Measurements from ENCODE around the gene NRL. TPM values are rescaled to one million over a fixed set of nuclear protein-coding genes. Genes with fewer than 3 reads are reported as not detected.

NRL gene
- total RNA-seq, 1 donor from 2014 or later: 2.7 TPM

- intact Hi-C loops (cut with micrococcal nuclease): no loop called here
- Mint-ChIP-seq H3K36me3 (ENCODE audit: low read depth) (no peaks in the 10 kb centered on the region), H3K9me3 (no peaks in the 10 kb centered on the region), H3K4me1 (ENCODE audit: low read depth) (peaks cover 26% of the 10 kb centered on the region), H3K27me3 (ENCODE audit: insufficient read depth) (peaks cover 11% of the 10 kb centered on the region), H3K27ac (no peak overlapping the region), H3K4me3 (no peak overlapping the region)
- no peak for DNase-seq (ENCODE audit: low spot score)
Measured at GRCh38 chr14:24078146-24078545, 36.6 kb downstream of the NRL start.

- Mint-ChIP-seq H3K4me1 (ENCODE audit: low read depth) (peaks cover 23% of the 10 kb centered on the region), H3K4me3 (no peak overlapping the region), H3K36me3 (ENCODE audit: low read depth) (no peaks in the 10 kb centered on the region), H3K27me3 (ENCODE audit: insufficient read depth) (peaks cover 7% of the 10 kb centered on the region), H3K27ac (no peak overlapping the region), H3K9me3 (no peaks in the 10 kb centered on the region)
- intact Hi-C loops (cut with micrococcal nuclease): no loop called here
- no peak for DNase-seq (ENCODE audit: low spot score)
Measured at GRCh38 chr14:24077086-24077485, 37.7 kb downstream of the NRL start.

GRCh38 chr14:24076302-24076601 is 38.5 kb downstream of the NRL start:
- peaks cover 4% of the 10 kb centered on the region for H3K27me3 Mint-ChIP-seq (ENCODE audit: insufficient read depth)
- H3K27ac Mint-ChIP-seq: no peak overlapping the region
- DNase-seq (ENCODE audit: low spot score): no peak
- intact Hi-C loops (cut with micrococcal nuclease): no loop called here
- H3K4me3 Mint-ChIP-seq: no peak overlapping the region
- H3K36me3 Mint-ChIP-seq (ENCODE audit: low read depth): no peaks in the 10 kb centered on the region
- H3K9me3 Mint-ChIP-seq: no peaks in the 10 kb centered on the region
- peaks cover 19% of the 10 kb centered on the region for H3K4me1 Mint-ChIP-seq (ENCODE audit: low read depth)

- intact Hi-C loops (cut with micrococcal nuclease): no loop called here
- Mint-ChIP-seq H3K9me3 (no peaks in the 10 kb centered on the region), H3K4me1 (ENCODE audit: low read depth) (peaks cover 22% of the 10 kb centered on the region), H3K4me3 (no peak overlapping the region), H3K27ac (no peak overlapping the region), H3K36me3 (ENCODE audit: low read depth) (no peaks in the 10 kb centered on the region), H3K27me3 (ENCODE audit: insufficient read depth) (peaks cover 4% of the 10 kb centered on the region)
- no peak for DNase-seq (ENCODE audit: low spot score)
Measured at GRCh38 chr14:24075485-24076301, 39.1 kb downstream of the NRL start.

GRCh38 chr14:24074625-24075484 is 39.9 kb downstream of the NRL start:
- Mint-ChIP-seq H3K4me1 (ENCODE audit: low read depth) (peaks cover 21% of the 10 kb centered on the region), H3K36me3 (ENCODE audit: low read depth) (no peaks in the 10 kb centered on the region), H3K27ac (no peak overlapping the region), H3K4me3 (no peak overlapping the region), H3K27me3 (ENCODE audit: insufficient read depth) (peaks cover 8% of the 10 kb centered on the region), H3K9me3 (no peaks in the 10 kb centered on the region)
- no peak for DNase-seq (ENCODE audit: low spot score)
- intact Hi-C loops (cut with micrococcal nuclease): no loop called here

GRCh38 chr14:24072881-24073877 is 41.6 kb downstream of the NRL start:
- H3K4me1 Mint-ChIP-seq (ENCODE audit: low read depth): peaks cover 21% of the 10 kb centered on the region
- no peak for DNase-seq (ENCODE audit: low spot score)
- peaks cover 8% of the 10 kb centered on the region for H3K27me3 Mint-ChIP-seq (ENCODE audit: insufficient read depth)
- no peak overlapping the region for H3K27ac Mint-ChIP-seq
- no peaks in the 10 kb centered on the region for H3K36me3 Mint-ChIP-seq (ENCODE audit: low read depth)
- no peaks in the 10 kb centered on the region for H3K9me3 Mint-ChIP-seq
- intact Hi-C loops (cut with micrococcal nuclease): no loop called here
- no peak overlapping the region for H3K4me3 Mint-ChIP-seq

GRCh38 chr14:24072436-24072835 is 42.3 kb downstream of the NRL start:
- Mint-ChIP-seq H3K9me3 (no peaks in the 10 kb centered on the region), H3K27me3 (ENCODE audit: insufficient read depth) (peaks cover 8% of the 10 kb centered on the region), H3K36me3 (ENCODE audit: low read depth) (no peaks in the 10 kb centered on the region), H3K4me3 (no peak overlapping the region), H3K27ac (no peak overlapping the region), H3K4me1 (ENCODE audit: low read depth) (peaks cover 21% of the 10 kb centered on the region)
- intact Hi-C loops (cut with micrococcal nuclease): no loop called here
- DNase-seq (ENCODE audit: low spot score): no peak

GRCh38 chr14:24071836-24072430 is 42.8 kb downstream of the NRL start:
- Mint-ChIP-seq H3K36me3 (ENCODE audit: low read depth) (no peaks in the 10 kb centered on the region), H3K9me3 (no peaks in the 10 kb centered on the region), H3K4me1 (ENCODE audit: low read depth) (peaks cover 21% of the 10 kb centered on the region), H3K4me3 (no peak overlapping the region), H3K27me3 (ENCODE audit: insufficient read depth) (peaks cover 8% of the 10 kb centered on the region), H3K27ac (no peak overlapping the region)
- intact Hi-C loops (cut with micrococcal nuclease): loop anchor here (1.0 kb wide), 1 partner anchor 19 kb away; no protein-coding TSS in a partner anchor
- no peak for DNase-seq (ENCODE audit: low spot score)

- H3K27me3 Mint-ChIP-seq (ENCODE audit: insufficient read depth): peaks cover 8% of the 10 kb centered on the region
- no peaks in the 10 kb centered on the region for H3K9me3 Mint-ChIP-seq
- H3K27ac Mint-ChIP-seq: peak within 1 kb of the TSS; percentile 62
- H3K4me3 Mint-ChIP-seq: no peak within 1 kb of the TSS
- H3K4me1 Mint-ChIP-seq (ENCODE audit: low read depth): peaks cover 21% of the 10 kb centered on the region
- intact Hi-C loops (cut with micrococcal nuclease): loop anchor here (1.0 kb wide), 1 partner anchor 18 kb away; no protein-coding TSS in a partner anchor
- DNase-seq (ENCODE audit: low spot score): no peak
- H3K36me3 Mint-ChIP-seq (ENCODE audit: low read depth): no peaks in the 10 kb centered on the region
Measured at GRCh38 chr14:24071144-24071697, 43.5 kb downstream of the NRL start, which contains the start of gene CPNE6. TSS of gene CPNE6 (plus strand) at chr14:24071562. CDS start at chr14:24072937, 1,375 bp downstream.

- peaks cover 17% of the 10 kb centered on the region for H3K4me1 Mint-ChIP-seq (ENCODE audit: low read depth)
- no peak for DNase-seq (ENCODE audit: low spot score)
- H3K27ac Mint-ChIP-seq: peak overlapping the region; percentile 62
- no peaks in the 10 kb centered on the region for H3K9me3 Mint-ChIP-seq
- no peak overlapping the region for H3K4me3 Mint-ChIP-seq
- no peaks in the 10 kb centered on the region for H3K36me3 Mint-ChIP-seq (ENCODE audit: low read depth)
- H3K27me3 Mint-ChIP-seq (ENCODE audit: insufficient read depth): peaks cover 8% of the 10 kb centered on the region
- intact Hi-C loops (cut with micrococcal nuclease): loop anchor here (1.0 kb wide), 1 partner anchor 17 kb away; no protein-coding TSS in a partner anchor
Measured at GRCh38 chr14:24070285-24071143, 44.2 kb downstream of the NRL start.

GRCh38 chr14:24069411-24069735 is 45.4 kb downstream of the NRL start:
- intact Hi-C loops (cut with micrococcal nuclease): no loop called here

More at GRCh38 chr14:24069411-24069735, 45.4 kb downstream of the NRL start:
- no peak overlapping the region for H3K27ac Mint-ChIP-seq
- H3K9me3 Mint-ChIP-seq: no peaks in the 10 kb centered on the region
- H3K4me1 Mint-ChIP-seq (ENCODE audit: low read depth): peaks cover 12% of the 10 kb centered on the region
- no peaks in the 10 kb centered on the region for H3K36me3 Mint-ChIP-seq (ENCODE audit: low read depth)
- no peak overlapping the region for H3K4me3 Mint-ChIP-seq
- H3K27me3 Mint-ChIP-seq (ENCODE audit: insufficient read depth): peaks cover 5% of the 10 kb centered on the region
- DNase-seq (ENCODE audit: low spot score): no peak

All from activated T-helper 1 cell treated with anti-CD3 and anti-CD28 coated beads, Interleukin-12 subunit alpha, Interleukin-12 subunit beta, Interleukin-2, Interleukin-4 antibody, amounts not matched to agents 30 ng/mL and 10 ng/mL and 1 ng/mL, durations not matched to agents 14 hours and 24 hours and 36 hours (primary cell).